Central memory CD4-positive, alpha-beta T cell (primary cell): ENCODE data around the gene LRRC23.

Experiments
- DNase-seq: peaks from one replicate; pipeline ENCODE4 v3.0.0; 2022

The LRRC23 gene

DNA sequence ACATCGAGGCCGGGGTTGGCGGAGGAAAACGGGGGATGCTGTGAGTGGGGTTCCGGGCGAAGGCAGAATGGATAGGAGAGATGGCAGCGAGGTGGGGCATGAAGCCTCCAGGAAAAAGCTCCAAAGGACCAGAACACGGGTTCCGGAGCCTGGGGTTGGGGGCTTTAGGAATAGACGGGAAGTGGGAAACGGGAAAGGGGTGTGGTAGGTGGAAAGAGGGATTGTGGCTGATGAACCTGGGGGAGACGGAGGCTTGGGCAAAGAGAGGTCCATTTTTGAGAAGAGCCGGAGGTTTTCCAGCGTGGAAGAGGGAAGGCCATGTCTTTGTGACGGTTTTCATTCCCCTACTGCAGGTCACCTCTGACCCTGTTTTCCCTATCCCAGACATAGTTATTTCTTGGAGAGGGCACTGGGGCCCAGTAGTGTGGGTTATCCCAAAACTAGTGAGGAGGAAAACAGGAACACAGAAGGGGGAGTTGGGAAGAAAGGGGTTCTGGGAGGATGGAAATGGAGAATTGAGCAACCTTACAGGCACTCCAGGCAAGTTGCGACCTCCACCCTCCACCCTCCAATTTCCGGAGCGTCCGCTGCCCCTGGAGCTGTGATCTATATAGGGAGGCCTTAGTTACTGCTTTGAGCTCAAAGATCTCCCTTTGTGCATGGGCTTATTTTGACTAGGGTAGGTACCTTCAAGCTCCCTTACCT is 24.2 kb downstream of the LRRC23 start:
- no peak for DNase-seq

DNA sequence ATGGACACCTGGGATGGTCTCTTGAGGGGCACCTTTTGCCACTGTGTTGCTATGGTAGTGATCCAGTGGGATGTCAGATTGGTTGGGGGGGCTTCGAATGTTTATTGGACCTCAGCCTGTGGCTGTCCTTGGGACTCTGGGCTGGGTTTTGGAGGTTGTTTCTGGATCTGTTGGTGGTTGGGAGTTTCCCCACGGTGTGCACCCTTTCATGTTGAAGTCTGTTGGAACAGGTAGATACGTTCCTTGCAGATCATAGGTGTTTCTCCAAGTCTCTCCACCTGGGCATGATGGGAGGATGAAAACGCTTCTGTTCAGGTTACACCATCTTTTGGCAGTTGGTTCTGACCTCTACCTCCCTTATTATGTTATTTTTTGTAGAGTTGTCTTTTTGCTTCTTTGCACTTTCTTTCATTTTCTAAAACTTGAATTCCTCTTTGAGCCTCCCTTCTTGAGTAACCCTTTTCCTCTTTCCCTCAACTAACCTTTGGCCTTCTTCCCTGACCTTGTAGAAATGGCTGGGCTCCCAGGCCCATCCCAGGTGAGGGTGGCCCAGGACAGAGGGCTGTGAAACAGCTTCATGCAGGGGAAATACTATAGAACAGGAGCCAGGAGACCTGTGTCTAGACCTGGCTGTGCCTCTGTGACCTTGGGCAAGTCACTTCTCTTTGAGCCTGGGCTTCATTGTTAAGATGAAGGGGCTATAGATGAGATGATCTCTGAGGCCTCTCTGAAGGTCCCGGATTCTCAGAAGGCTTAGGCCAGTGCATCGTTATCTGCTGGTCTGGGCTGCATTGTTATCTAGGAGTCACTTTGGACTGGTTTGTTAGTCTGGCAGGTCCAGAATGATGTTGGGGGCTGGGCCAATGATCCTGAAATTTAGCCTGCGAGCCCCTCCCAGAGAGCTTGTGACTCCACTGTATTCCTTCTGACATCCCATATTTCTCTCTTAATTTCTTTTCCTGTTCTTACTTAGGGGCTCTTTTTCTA is 25.1 kb downstream of the LRRC23 start:
- DNase-seq, result no peak

DNA sequence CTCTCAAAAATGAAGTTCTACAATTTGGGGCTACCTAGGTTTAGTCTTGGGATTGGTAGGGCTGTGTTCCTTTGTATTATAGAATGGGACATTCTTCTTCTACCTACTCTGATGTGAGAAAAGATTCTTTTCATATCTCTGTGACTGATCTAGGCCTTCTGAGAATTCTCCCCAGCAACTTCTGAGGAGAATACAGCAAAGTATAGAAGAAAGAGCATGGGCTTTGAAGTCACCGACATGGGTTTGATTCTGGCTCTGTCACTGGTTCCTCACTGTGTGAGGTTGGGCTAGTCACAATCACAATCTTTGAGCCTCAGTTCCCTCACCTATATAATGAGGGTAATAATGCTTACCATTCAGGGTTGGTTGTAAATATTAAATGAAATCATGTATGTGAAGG is 28.1 kb downstream of the LRRC23 start:
- no peak for DNase-seq

DNA sequence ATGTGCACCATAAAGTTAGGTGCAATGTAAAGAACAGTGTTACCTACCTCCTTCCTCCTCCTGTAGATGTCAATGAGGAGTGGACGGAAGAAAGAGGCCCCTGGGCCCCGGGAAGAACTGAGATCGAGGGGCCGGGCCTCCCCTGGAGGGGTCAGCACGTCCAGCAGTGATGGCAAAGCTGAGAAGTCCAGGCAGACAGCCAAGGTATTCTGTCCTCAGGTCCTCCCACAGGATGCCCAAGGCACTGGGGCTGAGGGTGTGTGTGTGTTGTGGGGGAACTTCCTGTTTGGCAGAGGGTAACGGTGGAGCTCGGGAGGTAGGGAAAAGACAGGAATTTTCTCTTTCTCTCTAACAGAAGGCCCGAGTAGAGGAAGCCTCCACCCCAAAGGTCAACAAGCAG is 29.5 kb downstream of the LRRC23 start:
- DNase-seq, result no peak

DNA sequence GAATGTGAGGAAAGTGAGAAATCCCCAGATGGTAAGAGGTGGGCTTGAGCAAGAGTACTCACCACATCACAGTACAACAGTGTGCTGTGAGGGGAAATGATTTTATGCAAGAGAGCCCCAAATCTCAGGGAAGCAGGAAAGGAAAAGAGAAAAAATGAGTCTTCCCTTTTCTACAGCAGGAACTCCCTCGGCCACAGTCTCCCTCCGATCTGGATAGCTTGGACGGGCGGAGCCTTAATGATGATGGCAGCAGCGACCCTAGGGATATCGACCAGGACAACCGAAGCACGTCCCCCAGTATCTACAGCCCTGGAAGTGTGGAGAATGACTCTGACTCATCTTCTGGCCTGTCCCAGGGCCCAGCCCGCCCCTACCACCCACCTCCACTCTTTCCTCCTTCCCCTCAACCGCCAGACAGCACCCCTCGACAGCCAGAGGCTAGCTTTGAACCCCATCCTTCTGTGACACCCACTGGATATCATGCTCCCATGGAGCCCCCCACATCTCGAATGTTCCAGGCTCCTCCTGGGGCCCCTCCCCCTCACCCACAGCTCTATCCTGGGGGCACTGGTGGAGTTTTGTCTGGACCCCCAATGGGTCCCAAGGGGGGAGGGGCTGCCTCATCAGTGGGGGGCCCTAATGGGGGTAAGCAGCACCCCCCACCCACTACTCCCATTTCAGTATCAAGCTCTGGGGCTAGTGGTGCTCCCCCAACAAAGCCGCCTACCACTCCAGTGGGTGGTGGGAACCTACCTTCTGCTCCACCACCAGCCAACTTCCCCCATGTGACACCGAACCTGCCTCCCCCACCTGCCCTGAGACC is 31.0 kb downstream of the LRRC23 start:
- DNase-seq, result no peak

DNA sequence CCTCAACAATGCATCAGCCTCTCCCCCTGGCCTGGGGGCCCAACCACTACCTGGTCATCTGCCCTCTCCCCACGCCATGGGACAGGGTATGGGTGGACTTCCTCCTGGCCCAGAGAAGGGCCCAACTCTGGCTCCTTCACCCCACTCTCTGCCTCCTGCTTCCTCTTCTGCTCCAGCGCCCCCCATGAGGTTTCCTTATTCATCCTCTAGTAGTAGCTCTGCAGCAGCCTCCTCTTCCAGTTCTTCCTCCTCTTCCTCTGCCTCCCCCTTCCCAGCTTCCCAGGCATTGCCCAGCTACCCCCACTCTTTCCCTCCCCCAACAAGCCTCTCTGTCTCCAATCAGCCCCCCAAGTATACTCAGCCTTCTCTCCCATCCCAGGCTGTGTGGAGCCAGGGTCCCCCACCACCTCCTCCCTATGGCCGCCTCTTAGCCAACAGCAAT is 31.6 kb downstream of the LRRC23 start:
- DNase-seq, result no peak

DNA sequence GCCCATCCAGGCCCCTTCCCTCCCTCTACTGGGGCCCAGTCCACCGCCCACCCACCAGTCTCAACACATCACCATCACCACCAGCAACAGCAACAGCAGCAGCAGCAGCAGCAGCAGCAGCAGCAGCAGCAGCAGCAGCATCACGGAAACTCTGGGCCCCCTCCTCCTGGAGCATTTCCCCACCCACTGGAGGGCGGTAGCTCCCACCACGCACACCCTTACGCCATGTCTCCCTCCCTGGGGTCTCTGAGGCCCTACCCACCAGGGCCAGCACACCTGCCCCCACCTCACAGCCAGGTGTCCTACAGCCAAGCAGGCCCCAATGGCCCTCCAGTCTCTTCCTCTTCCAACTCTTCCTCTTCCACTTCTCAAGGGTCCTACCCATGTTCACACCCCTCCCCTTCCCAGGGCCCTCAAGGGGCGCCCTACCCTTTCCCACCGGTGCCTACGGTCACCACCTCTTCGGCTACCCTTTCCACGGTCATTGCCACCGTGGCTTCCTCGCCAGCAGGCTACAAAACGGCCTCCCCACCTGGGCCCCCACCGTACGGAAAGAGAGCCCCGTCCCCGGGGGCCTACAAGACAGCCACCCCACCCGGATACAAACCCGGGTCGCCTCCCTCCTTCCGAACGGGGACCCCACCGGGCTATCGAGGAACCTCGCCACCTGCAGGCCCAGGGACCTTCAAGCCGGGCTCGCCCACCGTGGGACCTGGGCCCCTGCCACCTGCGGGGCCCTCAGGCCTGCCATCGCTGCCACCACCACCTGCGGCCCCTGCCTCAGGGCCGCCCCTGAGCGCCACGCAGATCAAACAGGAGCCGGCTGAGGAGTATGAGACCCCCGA is 32.2 kb downstream of the LRRC23 start:
- no peak for DNase-seq

DNA sequence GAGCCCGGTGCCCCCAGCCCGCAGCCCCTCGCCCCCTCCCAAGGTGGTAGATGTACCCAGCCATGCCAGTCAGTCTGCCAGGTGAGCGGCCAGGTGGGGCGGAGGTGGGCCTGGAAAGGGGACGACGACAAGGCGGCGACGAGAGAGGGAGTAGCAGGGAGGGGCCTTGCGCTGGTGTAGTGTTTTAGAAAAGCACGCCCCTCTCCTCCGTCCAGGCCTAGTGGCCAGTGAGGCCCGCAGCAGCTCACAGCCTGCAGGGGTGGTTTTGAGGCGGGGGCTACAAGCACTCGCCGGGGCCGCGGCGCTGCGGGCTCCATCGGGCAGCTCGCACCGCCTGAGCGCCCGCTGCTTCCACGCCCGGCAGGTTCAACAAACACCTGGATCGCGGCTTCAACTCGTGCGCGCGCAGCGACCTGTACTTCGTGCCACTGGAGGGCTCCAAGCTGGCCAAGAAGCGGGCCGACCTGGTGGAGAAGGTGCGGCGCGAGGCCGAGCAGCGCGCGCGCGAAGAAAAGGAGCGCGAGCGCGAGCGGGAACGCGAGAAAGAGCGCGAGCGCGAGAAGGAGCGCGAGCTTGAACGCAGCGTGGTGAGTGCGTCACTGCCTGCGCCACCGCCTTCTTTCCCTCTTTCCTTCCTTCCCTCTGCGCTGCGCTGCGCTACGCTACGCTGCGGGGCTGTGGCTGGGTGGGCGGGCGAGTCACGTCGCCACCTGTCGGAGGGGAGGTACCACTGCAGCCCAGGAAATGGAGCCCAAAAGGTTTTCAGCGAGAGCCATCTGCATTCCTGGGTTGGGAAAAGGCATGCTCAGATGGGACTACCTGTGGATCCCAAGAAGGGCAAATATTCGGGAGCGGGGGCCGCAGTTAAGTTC is 33.1 kb downstream of the LRRC23 start:
- peak; percentile 94 for DNase-seq

DNA sequence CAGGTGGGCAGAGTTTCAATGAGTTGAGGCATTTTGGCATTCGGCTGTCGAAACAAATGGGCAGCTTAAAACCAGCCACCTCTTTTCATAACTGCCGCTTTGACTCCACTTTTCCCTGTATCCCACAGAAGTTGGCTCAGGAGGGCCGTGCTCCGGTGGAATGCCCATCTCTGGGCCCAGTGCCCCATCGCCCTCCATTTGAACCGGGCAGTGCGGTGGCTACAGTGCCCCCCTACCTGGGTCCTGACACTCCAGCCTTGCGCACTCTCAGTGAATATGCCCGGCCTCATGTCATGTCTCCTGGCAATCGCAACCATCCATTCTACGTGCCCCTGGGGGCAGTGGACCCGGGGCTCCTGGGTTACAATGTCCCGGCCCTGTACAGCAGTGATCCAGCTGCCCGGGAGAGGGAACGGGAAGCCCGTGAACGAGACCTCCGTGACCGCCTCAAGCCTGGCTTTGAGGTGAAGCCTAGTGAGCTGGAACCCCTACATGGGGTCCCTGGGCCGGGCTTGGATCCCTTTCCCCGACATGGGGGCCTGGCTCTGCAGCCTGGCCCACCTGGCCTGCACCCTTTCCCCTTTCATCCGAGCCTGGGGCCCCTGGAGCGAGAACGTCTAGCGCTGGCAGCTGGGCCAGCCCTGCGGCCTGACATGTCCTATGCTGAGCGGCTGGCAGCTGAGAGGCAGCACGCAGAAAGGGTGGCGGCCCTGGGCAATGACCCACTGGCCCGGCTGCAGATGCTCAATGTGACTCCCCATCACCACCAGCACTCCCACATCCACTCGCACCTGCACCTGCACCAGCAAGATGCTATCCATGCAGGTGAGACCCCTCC is 34.0 kb downstream of the LRRC23 start:
- no peak for DNase-seq

DNA sequence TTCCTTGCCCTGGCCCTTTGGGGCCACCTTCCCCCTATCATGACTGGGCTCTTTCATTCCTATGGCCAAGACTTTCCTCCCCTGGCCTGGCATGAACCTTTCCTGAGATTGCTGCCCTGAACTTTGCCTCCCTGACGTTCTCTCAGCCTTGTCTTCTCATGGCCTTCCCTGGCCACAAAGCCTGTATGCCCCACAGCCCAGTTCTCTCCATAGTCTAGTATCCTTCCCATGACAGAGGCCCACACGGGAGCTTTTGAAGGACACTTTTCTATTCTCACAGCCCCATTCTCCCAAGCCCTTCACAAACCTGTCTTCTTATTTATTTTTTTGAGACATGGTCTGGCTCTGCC is 34.5 kb downstream of the LRRC23 start:
- no peak for DNase-seq

DNA sequence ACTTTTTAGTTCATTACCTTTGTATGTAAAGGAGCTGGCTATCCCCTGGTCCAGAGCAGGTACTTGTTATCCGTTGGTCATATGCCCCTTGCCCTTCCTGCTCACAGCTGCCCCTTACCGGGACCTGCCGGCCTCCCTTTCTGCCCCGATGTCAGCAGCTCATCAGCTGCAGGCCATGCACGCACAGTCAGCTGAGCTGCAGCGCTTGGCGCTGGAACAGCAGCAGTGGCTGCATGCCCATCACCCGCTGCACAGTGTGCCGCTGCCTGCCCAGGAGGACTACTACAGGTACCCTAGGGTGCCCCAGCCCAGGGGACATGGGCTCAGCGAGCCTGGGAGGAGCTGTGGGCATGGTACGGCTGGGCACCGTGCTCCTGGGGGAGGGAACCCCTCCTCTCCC is 36.6 kb downstream of the LRRC23 start:
- no peak for DNase-seq

DNA sequence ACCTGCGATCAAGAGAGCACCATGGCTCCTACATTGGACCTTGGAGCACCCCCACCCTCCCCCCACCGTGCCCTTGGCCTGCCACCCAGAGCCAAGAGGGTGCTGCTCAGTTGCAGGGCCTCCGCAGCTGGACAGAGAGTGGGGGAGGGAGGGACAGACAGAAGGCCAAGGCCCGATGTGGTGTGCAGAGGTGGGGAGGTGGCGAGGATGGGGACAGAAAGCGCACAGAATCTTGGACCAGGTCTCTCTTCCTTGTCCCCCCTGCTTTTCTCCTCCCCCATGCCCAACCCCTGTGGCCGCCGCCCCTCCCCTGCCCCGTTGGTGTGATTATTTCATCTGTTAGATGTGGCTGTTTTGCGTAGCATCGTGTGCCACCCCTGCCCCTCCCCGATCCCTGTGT is 37.2 kb downstream of the LRRC23 start:
- DNase-seq, result no peak

DNA sequence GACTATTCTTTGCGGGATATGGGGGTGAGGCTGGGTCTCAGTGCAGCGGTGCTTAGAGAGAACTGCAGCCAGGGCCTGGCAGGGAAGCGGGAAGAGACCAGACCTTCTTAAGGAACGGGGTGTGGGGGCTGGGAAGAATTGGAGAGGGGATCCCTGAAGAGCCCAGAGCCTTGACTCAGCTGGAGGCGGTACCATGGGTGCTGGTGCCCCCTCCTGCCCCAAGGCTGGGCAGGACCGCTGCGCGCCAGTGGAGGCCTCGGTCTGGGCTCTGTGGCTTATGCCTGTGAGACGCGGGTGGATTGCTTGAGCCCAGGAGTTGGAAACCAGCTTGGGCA is 37.7 kb downstream of the LRRC23 start:
- DNase-seq, result no peak

DNA sequence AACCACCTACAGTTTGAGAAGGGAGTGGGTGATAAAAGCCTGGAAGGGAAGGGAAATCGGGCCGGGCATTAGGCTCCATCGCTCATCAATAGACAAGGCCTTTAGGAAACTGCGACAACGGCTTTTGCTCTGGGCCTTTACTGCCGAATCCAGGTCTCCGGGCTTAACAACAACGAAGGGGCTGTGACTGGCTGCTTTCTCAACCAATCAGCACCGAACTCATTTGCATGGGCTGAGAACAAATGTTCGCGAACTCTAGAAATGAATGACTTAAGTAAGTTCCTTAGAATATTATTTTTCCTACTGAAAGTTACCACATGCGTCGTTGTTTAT is 38.7 kb downstream of the LRRC23 start:
- DNase-seq, result peak; percentile 89

DNA sequence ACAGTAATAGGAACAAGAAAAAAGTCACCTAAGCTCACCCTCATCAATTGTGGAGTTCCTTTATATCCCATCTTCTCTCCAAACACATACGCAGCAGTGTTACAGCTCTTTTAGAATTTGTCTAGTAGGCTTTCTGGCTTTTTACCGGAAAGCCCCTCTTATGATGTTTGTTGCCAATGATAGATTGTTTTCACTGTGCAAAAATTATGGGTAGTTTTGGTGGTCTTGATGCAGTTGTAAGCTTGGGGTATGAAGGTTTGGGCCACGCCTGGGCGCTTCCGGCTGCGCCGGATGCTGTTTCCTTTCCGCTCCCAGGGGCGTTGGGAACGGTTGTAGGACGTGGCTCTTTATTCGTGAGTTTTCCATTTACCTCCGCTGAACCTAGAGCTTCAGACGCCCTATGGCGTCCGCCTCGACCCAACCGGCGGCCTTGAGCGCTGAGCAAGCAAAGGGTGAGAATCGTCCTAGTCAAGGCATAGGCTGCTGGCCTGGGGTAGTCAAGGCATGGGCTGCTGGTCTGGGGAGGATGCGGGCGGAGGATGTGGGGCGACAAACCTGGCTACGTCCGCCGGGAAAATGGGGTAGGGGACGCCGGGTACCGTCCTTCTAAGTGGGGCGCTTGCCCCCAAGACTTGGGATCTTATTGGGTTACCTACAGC is 39.2 kb downstream of the LRRC23 start, which contains the start of the genes C12orf57 and RNU7-1:
C12orf57 (plus strand) TSS at position 301 of the 659 bp plus-strand sequence; CDS start at position 401, 100 bp downstream.
RNU7-1 (plus strand) TSS at position 95 of the 659 bp plus-strand sequence.
- peak; percentile 86 for DNase-seq

DNA sequence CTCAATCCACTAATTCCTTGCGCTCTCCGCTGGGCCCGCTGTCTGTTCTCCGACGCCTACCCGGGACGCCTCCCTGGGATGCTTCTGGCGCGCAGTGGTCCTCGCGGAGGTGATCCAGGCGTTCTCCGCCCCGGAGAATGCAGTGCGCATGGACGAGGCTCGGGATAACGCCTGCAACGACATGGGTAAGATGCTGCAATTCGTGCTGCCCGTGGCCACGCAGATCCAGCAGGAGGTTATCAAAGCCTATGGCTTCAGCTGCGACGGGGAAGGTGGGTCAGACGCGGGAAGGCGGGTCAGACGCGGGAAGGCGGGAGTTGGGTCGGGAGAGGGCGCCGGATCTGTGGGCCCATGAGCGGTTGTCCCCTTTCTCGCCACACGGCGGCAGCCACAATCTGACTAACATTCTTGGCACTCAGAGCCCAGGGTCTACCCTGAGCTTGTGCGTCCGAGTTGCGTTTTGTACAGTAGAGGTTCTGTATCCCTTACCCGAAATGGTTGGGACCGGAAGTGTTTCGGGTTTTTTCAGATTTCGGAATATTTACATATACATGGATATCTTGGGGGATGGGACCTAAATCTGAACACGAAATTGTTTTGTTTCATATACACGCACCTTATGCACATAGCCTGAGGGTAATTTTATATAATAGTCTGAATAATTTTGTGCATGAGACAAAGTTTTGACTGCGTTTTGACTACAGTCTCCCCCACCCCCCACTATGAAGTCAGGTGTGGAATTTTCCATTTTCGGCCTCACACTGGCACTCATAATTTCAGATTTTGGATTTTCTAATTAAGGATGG is 40.0 kb downstream of the LRRC23 start:
- peak; percentile 85 for DNase-seq

DNA sequence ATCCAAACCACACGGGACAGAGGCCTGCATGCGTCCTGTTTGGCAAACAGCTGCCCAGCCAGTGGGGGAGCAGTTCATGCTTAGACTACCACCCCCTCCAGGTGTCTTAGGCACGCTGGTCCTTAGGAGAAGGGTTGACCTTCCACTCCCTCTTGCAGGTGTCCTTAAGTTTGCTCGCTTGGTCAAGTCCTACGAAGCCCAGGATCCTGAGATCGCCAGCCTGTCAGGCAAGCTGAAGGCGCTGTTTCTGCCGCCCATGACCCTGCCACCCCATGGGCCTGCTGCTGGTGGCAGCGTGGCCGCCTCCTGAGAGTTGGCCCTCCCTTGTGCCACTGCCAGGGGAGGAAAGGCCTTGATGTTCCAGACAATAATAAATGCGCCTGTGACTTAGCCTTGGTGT is 41.0 kb downstream of the LRRC23 start:
- DNase-seq, result no peak

DNA sequence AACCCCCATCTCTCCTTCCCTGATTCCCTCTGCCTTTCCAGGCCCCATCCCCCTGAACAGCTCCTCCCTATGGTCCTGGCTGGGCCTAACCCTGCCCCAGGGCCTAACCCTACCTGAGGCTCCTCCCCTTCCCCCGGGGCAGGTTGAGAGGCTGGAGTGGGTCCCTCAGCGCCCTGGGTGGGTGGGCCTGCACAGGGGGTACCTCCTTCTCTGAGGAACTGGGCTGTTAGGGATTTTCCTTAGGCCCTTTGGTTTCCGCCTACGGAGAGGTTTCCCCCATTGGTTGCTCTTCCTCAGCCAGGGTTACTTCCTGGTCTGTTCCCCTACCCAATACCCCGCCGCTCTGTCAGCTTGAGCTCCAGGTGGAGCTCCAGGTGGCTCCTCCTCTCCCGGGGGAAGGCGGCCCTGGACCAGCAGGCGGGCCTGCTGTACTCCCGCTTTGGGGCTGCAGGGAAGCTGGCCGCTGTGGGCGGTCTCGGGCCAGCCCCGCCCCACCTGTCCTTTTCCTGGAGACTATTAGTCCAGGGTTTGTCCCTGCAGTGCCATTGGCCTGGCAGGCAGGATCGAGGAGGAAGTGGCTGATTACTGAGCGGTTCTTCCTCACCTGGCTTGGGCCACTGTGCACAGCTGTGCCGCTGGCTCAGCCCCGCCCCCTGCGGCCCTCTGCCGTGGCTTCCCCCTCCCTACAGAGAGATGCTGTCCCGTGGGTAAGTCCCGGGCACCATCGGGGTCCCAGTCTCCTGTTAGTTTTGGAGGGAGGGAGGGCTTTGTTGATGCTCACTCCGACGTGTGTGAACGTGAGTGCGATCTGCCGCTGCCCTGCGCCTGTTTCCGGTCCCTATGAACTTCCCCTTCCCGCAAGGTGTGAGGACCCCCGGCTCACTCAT is 41.7 kb downstream of the LRRC23 start:
- DNase-seq, result peak; percentile 73
